Activated CD4-positive, alpha-beta memory T cell treated with anti-CD3 and anti-CD28 coated beads, Interleukin-2, amount 10 ng/mL, durations not matched to agents 7 days and 5 days (primary cell): ENCODE results near the gene FOXC2. TPM values are rescaled to one million over a fixed set of nuclear protein-coding genes. Genes with fewer than 3 reads are reported as not detected.

Experiments
- CTCF ChIA-PET: fragments of 350-600 bp; sonication (Branson Sonifier 250); formaldehyde crosslinking; loops from one replicate; lab custom pipeline; 2021; ENCODE audit warnings: antibody characterized with exemption, inconsistent platforms; lab: Charles Lee
- POLR2A ChIA-PET: fragments of 350-600 bp; sonication (Branson Sonifier 250); formaldehyde crosslinking; loops from one replicate; lab custom pipeline; 2021; ENCODE audit warnings: antibody characterized with exemption; lab: Charles Lee
- DNase-seq: peaks from one replicate; pipeline ENCODE4 v3.0.0-alpha.2; 2020
- H3K27ac Mint-ChIP-seq: one replicate; pipeline ENCODE4 v1.8.0; 2021; ENCODE audit warnings: mild to moderate bottlenecking, mixed read lengths
- H3K27me3 Mint-ChIP-seq: one replicate; pipeline ENCODE4 v1.8.0; 2021; ENCODE audit warnings: mixed read lengths
- H3K36me3 Mint-ChIP-seq: one replicate; pipeline ENCODE4 v1.8.0; 2021; ENCODE audit warnings: low read depth, mixed read lengths
- H3K4me1 Mint-ChIP-seq: one replicate; pipeline ENCODE4 v1.8.0; 2021; ENCODE audit warnings: mixed read lengths
- H3K4me3 Mint-ChIP-seq: one replicate; pipeline ENCODE4 v1.8.0; 2021; ENCODE audit warnings: mild to moderate bottlenecking, mixed read lengths
- H3K9me3 Mint-ChIP-seq: one replicate; pipeline ENCODE4 v1.8.0; 2021; ENCODE audit warnings: mixed read lengths
- total RNA-seq, 2 experiments: library from RNA; stranded (reverse); gene quantifications; one replicate each; pipeline ENCODE4 v1.2.3, GENCODE V29; 2021

FOXC2 gene
- total RNA-seq, 2 experiments from 2014 or later = not detected

GRCh38 chr16:86597880-86598606, 31.4 kb downstream of the FOXC2 start:
- Mint-ChIP-seq H3K4me3 (no peak overlapping the region), H3K36me3 (no peaks in the 10 kb centered on the region), H3K27me3 (peaks cover 42% of the 10 kb centered on the region), H3K27ac (no peak overlapping the region), H3K4me1 (no peaks in the 10 kb centered on the region), H3K9me3 (no peaks in the 10 kb centered on the region)
- ChIA-PET CTCF (no interaction called here), POLR2A (no interaction called here)
- DNase-seq = no peak

GRCh38 chr16:86598607-86599565, 32.3 kb downstream of the FOXC2 start:
- no peak overlapping the region for H3K27ac Mint-ChIP-seq
- no peaks in the 10 kb centered on the region for H3K4me1 Mint-ChIP-seq
- H3K9me3 Mint-ChIP-seq = no peaks in the 10 kb centered on the region
- no peak overlapping the region for H3K4me3 Mint-ChIP-seq
- CTCF ChIA-PET = no interaction called here
- H3K36me3 Mint-ChIP-seq = no peaks in the 10 kb centered on the region
- POLR2A ChIA-PET = no interaction called here
- DNase-seq = no peak
- peaks cover 34% of the 10 kb centered on the region for H3K27me3 Mint-ChIP-seq

- H3K27me3 Mint-ChIP-seq = peaks cover 29% of the 10 kb centered on the region
- peaks cover 9% of the 10 kb centered on the region for H3K4me1 Mint-ChIP-seq
- ChIA-PET POLR2A (no interaction called here), CTCF (no interaction called here)
- H3K36me3 Mint-ChIP-seq = no peaks in the 10 kb centered on the region
- H3K9me3 Mint-ChIP-seq = peaks cover 3% of the 10 kb centered on the region
- H3K27ac Mint-ChIP-seq = no peak overlapping the region
- no peak for DNase-seq
- no peak overlapping the region for H3K4me3 Mint-ChIP-seq
These were observed 34.7 kb downstream of the FOXC2 start for GRCh38 chr16:86601356-86601755.

DNA sequence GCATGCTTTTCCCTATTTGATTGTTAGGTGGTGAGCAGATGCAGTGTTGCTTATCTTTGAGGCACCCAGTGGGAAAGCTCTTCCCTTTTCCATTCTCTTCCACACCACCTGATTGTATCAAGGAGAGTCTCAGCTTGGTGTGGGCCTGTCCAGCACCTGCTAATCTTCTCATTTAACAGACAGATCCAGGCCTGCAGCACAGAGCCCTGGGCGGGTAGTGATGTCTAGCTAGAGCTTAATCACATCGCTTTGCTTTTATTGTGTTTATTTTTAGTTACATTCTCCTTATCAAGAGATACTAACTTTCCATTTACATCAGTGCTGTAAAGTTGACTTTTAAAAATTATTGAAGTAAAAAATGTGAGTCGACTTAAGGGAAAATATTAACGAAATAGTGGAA, 35.9 kb downstream of the FOXC2 start:
- ChIA-PET CTCF (no interaction called here), POLR2A (no interaction called here)
- no peak overlapping the region for H3K27ac Mint-ChIP-seq
- H3K4me1 Mint-ChIP-seq = peaks cover 9% of the 10 kb centered on the region
- peaks cover 3% of the 10 kb centered on the region for H3K9me3 Mint-ChIP-seq
- no peak for DNase-seq
- H3K4me3 Mint-ChIP-seq = no peak overlapping the region
- no peaks in the 10 kb centered on the region for H3K36me3 Mint-ChIP-seq
- peaks cover 29% of the 10 kb centered on the region for H3K27me3 Mint-ChIP-seq

GRCh38 chr16:86604436-86605193, 38.0 kb downstream of the FOXC2 start:
- Mint-ChIP-seq H3K4me1 (peaks cover 9% of the 10 kb centered on the region), H3K27me3 (peaks cover 18% of the 10 kb centered on the region), H3K9me3 (peaks cover 3% of the 10 kb centered on the region), H3K36me3 (no peaks in the 10 kb centered on the region), H3K4me3 (peak overlapping the region; percentile 74), H3K27ac (peak overlapping the region; percentile 59)
- DNase-seq = peak; percentile 55
- POLR2A ChIA-PET = interaction anchor here (0.9 to 2.0 kb wide), 5 partner anchors 11 to 60 kb away, joined by 3 to 16 read pairs (median 3); partner anchors contain the start of gene MTHFSD
- CTCF ChIA-PET = interaction anchor here (0.5 kb wide), 1 partner anchor 673 kb away, joined by 5 read pairs; no protein-coding TSS in a partner anchor

DNA sequence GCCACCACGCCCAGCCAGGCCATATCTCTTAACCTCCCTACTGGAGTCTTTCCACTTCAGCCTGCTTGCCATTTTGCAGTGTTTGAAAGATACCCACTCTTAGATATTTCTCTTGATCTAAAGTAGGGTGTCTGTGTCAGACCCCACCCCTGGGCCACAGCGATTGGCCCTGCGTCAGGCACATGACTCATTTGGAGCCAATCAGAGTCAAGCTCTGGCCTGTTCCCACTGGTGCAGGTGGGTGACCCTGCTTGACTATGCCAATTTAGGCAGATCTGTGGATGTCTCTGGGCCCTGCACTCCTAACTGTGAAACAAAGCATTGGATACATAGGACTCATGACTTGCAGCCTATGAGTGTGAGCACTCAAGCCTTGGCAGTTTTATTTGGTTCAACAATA, 39.3 kb downstream of the FOXC2 start:
- POLR2A ChIA-PET = no interaction called here
- DNase-seq = no peak
- H3K27ac Mint-ChIP-seq = no peak overlapping the region
- H3K4me1 Mint-ChIP-seq = peaks cover 9% of the 10 kb centered on the region
- H3K36me3 Mint-ChIP-seq = no peaks in the 10 kb centered on the region
- H3K27me3 Mint-ChIP-seq = peaks cover 11% of the 10 kb centered on the region
- peaks cover 3% of the 10 kb centered on the region for H3K9me3 Mint-ChIP-seq
- CTCF ChIA-PET = no interaction called here
- H3K4me3 Mint-ChIP-seq = no peak overlapping the region

GRCh38 chr16:86608301-86608747, 41.7 kb downstream of the FOXC2 start:
- peaks cover 5% of the 10 kb centered on the region for H3K27me3 Mint-ChIP-seq
- POLR2A ChIA-PET = no interaction called here
- peaks cover 3% of the 10 kb centered on the region for H3K9me3 Mint-ChIP-seq
- no peaks in the 10 kb centered on the region for H3K36me3 Mint-ChIP-seq
- no peak overlapping the region for H3K27ac Mint-ChIP-seq
- CTCF ChIA-PET = interaction anchor here (0.6 kb wide), 1 partner anchor 97 kb away, joined by 3 read pairs; no protein-coding TSS in a partner anchor
- DNase-seq = no peak
- H3K4me1 Mint-ChIP-seq = peaks cover 9% of the 10 kb centered on the region
- no peak overlapping the region for H3K4me3 Mint-ChIP-seq

GRCh38 chr16:86609115-86609514, 42.5 kb downstream of the FOXC2 start:
- Mint-ChIP-seq H3K36me3 (no peaks in the 10 kb centered on the region), H3K27me3 (peaks cover 6% of the 10 kb centered on the region), H3K4me3 (no peak overlapping the region), H3K9me3 (peaks cover 3% of the 10 kb centered on the region), H3K27ac (no peak overlapping the region), H3K4me1 (peaks cover 8% of the 10 kb centered on the region)
- POLR2A ChIA-PET = no interaction called here
- no peak for DNase-seq
- CTCF ChIA-PET = no interaction called here

DNA sequence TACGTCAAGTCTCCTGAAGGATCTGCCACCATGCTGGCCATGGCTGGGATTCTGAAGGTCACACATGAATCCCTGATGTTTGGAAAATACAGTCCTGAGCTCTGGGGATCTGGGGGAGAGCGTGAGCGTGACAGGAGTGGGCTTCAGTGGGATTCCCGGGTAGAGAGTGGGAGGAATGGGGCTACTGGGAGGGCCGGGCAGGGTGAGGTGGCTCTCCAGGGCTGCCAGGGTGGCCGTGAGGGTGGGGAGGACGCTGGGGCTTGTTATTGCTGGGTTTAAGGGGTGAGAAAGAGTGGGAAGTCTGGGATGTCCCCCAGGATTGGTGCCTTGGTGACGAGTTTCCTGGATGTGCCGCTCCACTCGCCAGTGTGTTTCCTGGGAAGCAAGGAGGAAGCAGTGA, 43.0 kb downstream of the FOXC2 start:
- ChIA-PET POLR2A (no interaction called here), CTCF (no interaction called here)
- H3K27me3 Mint-ChIP-seq = peaks cover 4% of the 10 kb centered on the region
- H3K4me3 Mint-ChIP-seq = no peak overlapping the region
- H3K4me1 Mint-ChIP-seq = peaks cover 5% of the 10 kb centered on the region
- H3K27ac Mint-ChIP-seq = no peak overlapping the region
- no peaks in the 10 kb centered on the region for H3K9me3 Mint-ChIP-seq
- DNase-seq = no peak
- no peaks in the 10 kb centered on the region for H3K36me3 Mint-ChIP-seq

DNA sequence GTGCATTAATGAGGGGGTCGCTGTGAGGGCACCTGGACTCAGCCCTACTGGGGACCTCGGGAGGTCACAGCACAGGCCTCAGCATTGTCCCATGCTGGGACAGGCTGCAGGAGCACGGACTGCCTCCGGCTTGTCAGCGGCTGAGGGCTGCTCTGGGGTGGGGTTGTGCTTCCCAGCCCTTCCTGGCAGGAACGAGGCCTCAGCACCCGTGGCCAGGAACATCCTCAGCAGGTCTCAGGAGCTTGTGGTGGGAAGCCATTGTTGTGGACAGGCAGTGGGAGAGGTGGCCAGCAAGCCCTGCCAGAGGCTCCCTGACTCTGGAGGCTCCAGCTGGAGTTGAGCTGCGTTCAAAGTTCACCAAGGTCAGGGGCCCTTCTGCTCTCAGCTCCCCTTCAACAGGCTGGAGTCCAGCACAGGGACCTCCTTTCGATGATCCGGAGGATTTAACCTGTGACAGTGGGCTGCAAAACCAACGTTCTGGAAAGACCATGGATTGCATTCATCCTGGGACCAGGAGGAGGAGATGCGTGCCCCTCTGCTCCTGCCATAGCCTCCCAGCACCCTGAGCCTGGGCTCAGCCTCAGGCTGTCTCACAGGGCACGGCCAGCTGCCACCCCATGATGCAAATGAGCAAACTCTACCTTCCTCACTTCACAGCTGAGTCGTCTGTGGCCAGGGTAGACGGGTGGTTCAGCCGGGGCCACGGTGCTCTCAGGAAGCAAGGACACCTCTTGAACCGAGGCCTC, 44.3 kb downstream of the FOXC2 start:
- Mint-ChIP-seq H3K36me3 (no peaks in the 10 kb centered on the region), H3K4me1 (no peaks in the 10 kb centered on the region), H3K9me3 (no peaks in the 10 kb centered on the region), H3K27me3 (peaks cover 6% of the 10 kb centered on the region), H3K4me3 (no peak overlapping the region), H3K27ac (no peak overlapping the region)
- no peak for DNase-seq
- ChIA-PET POLR2A (no interaction called here), CTCF (no interaction called here)

- Mint-ChIP-seq H3K27me3 (peaks cover 6% of the 10 kb centered on the region), H3K9me3 (no peaks in the 10 kb centered on the region), H3K4me1 (no peaks in the 10 kb centered on the region), H3K36me3 (no peaks in the 10 kb centered on the region), H3K4me3 (no peak overlapping the region), H3K27ac (no peak overlapping the region)
- ChIA-PET POLR2A (no interaction called here), CTCF (no interaction called here)
- DNase-seq = no peak
These were observed 44.9 kb downstream of the FOXC2 start for GRCh38 chr16:86611525-86611855.

- Mint-ChIP-seq H3K4me3 (no peak overlapping the region), H3K36me3 (no peaks in the 10 kb centered on the region), H3K27me3 (peaks cover 6% of the 10 kb centered on the region), H3K9me3 (no peaks in the 10 kb centered on the region), H3K4me1 (no peaks in the 10 kb centered on the region), H3K27ac (no peak overlapping the region)
- no peak for DNase-seq
- ChIA-PET CTCF (no interaction called here), POLR2A (no interaction called here)
These were observed 45.3 kb downstream of the FOXC2 start for GRCh38 chr16:86611941-86612340.
